Activated T-cell treated with anti-CD3 and anti-CD28 coated beads, Interleukin-2, amount 50 U/mL, for 4 hours (primary cell): Measurements from ENCODE around the gene EPC1. TPM values are rescaled to one million over a fixed set of nuclear protein-coding genes. Genes with fewer than 3 reads are reported as not detected.
"Not testable (repeated sequence)": the region's sequence is repeated elsewhere in the genome, so short reads cannot be mapped to it uniquely, and the experiment has no call there.

Experiments
- ATAC-seq, 2 donors: fragments of 200-7000 bp; cut with Tn5 transposase; one replicate each; pipeline ENCODE4 v1.10.0; 2021
- DNase-seq: peaks from one replicate; pipeline ENCODE4 v3.0.0-alpha.2; 2020
- H3K27me3 Mint-ChIP-seq: one replicate; pipeline ENCODE4 v1.8.0; 2021; ENCODE audit warnings: low read depth, mixed read lengths
- H3K36me3 Mint-ChIP-seq: one replicate; pipeline ENCODE4 v1.8.0; 2022; ENCODE audit warnings: mixed read lengths; ENCODE audit not compliant: insufficient read depth
- H3K4me1 Mint-ChIP-seq: one replicate; pipeline ENCODE4 v1.8.0; 2021; ENCODE audit warnings: low read depth, mixed read lengths
- H3K4me3 Mint-ChIP-seq: one replicate; pipeline ENCODE4 v1.8.0; 2021; ENCODE audit warnings: mild to moderate bottlenecking, moderate library complexity, mixed read lengths
- H3K9me3 Mint-ChIP-seq: one replicate; pipeline ENCODE4 v1.8.0; 2021; ENCODE audit warnings: mixed read lengths
- total RNA-seq, 3 donors: library from RNA; stranded (reverse); gene quantifications; one replicate each; pipeline ENCODE4 v1.2.1, GENCODE V29; 2021

EPC1 gene
- total RNA-seq, 3 donors from 2014 or later, result 44.9 to 53.5 (median 46.0) TPM

DNA sequence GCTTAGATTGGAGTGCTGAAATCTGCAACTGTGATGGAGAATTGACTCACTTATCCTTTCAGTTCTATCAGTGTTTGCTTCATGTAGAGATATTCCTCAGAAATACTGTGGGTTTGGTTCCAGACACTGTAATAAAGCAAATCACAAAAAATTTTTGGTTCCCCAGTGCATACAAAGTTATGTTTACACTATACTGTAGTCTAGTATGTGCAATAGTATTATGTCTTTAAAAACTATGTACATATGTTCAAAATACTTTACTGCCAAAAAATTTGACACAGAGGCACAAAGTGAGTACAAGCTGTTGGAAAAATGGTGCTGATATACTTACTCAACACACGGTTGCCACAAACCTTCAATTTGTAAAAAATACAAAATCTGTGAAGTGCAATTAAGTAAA, 112.5 kb downstream of the EPC1 start:
- Mint-ChIP-seq H3K4me3 (no peak overlapping the region), H3K4me1 (no peaks in the 10 kb centered on the region), H3K9me3 (no peaks in the 10 kb centered on the region), H3K36me3 (no peaks in the 10 kb centered on the region), H3K27me3 (no peaks in the 10 kb centered on the region)
- DNase-seq (no peak), ATAC-seq (no peak)

DNA sequence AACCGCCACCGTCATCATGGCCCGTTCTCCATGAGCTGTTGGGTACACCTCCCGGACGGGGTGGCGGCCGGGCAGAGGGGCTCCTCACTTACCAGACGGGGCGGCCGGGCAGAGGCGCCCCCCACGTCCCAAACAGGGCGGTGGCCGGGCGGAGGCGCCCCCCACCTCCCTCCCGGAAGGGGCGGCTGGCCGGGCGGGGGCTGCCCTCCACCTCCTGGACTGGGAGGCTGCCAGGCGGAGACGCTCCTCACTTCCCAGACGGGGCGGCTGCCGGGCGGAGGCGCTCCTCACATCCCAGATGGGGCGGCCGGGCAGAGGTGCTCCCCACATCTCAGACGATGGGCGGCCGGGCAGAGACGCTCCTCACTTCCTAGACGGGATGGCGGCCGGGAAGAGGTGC, 113.6 kb downstream of the EPC1 start:
- H3K36me3 Mint-ChIP-seq, H3K4me1 Mint-ChIP-seq, H3K9me3 Mint-ChIP-seq, H3K4me3 Mint-ChIP-seq, DNase-seq, ATAC-seq, H3K27me3 Mint-ChIP-seq: not testable (repeated sequence)

DNA sequence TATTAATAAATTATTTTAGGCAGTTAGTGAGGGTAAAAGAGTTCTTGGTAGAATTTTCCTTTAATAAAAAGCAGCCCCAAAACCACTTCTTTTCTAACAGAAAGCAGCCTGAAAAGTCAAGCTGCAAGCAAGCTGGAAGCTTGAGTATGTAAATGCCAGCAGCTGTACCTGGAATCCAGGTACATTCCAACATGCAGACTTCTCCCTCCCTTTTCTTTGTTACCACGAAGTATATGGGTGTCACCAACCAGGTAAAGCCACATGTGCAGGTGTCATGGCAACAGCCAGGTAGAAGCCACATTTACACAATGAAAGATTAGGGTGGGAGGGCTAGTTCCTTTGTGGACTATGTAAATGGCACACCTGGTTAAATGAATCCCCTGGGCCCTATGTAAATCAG, 114.6 kb downstream of the EPC1 start:
- no peak for DNase-seq
- H3K4me1 Mint-ChIP-seq, result no peaks in the 10 kb centered on the region
- no peaks in the 10 kb centered on the region for H3K27me3 Mint-ChIP-seq
- no peaks in the 10 kb centered on the region for H3K9me3 Mint-ChIP-seq
- no peak overlapping the region for H3K4me3 Mint-ChIP-seq
- H3K36me3 Mint-ChIP-seq, result no peaks in the 10 kb centered on the region
- ATAC-seq, result no peak

DNA sequence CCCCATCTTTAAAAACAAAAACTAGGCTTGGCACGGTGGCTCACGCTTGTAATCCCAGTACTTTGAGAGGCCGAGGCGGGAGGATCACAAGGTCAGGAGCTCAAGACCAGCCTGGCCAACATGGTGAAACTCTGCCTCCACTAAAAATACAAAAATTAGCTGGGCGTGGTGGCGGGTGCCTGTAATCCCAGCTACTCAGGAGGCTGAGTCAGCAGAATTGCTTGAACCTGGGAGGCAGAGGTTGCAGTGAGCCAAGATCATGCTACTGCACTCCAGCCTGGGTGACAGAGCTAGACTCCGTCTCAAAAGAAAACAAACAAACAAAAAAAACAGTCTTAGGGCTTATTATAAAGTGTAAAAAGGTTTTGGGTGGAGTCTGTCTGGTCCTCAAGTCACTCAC, 117.2 kb downstream of the EPC1 start:
- not testable (repeated sequence) for H3K4me3 Mint-ChIP-seq, H3K36me3 Mint-ChIP-seq, H3K9me3 Mint-ChIP-seq, ATAC-seq, H3K27me3 Mint-ChIP-seq, H3K4me1 Mint-ChIP-seq, DNase-seq

DNA sequence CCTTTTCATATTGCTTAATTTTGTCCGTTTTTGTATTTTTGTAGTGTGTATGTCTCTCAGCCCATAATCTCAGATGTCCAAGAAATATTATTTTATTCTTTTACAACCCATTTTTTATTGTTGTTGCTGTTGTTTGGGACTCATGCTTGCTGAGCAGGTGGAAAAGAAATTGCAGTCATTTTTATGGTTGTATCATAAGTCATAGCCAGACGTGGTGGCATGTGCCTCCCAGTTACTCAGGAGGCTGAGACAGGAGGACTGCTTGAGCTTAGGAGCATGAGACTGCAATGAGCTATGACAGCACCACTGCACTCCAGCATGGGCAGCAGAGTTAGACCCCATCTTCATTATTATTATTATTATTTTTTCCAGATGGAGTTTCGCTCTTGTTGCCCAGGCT, 117.8 kb downstream of the EPC1 start:
- H3K4me3 Mint-ChIP-seq, result no peak overlapping the region
- H3K27me3 Mint-ChIP-seq, result peaks cover under 1% of the 10 kb centered on the region
- H3K9me3 Mint-ChIP-seq, result no peaks in the 10 kb centered on the region
- ATAC-seq, result no peak
- H3K4me1 Mint-ChIP-seq, result no peaks in the 10 kb centered on the region
- no peaks in the 10 kb centered on the region for H3K36me3 Mint-ChIP-seq
- no peak for DNase-seq

DNA sequence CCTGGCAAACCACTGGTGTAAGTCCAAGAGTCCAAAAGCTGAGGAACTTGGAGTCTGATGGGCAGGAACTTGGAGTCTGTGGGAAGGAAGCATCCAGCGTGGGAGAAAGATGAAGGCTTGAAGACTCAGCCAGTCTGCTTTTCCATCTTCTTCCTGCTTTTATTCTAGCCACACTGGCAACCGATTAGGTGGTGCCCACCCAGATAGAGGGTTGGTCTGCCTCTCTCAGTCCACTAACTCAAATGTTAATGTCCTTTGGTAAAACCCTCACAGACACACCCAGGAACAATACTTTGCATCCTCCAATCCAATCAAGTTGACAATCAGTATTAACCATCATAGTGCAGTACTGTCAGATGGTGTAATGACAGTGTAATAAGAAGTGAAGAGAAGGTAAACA, 119.2 kb downstream of the EPC1 start:
- Mint-ChIP-seq H3K9me3 (peaks cover under 1% of the 10 kb centered on the region), H3K27me3 (peaks cover 2% of the 10 kb centered on the region), H3K36me3 (no peaks in the 10 kb centered on the region), H3K4me1 (no peaks in the 10 kb centered on the region), H3K4me3 (no peak overlapping the region)
- no peak for ATAC-seq
- no peak for DNase-seq

DNA sequence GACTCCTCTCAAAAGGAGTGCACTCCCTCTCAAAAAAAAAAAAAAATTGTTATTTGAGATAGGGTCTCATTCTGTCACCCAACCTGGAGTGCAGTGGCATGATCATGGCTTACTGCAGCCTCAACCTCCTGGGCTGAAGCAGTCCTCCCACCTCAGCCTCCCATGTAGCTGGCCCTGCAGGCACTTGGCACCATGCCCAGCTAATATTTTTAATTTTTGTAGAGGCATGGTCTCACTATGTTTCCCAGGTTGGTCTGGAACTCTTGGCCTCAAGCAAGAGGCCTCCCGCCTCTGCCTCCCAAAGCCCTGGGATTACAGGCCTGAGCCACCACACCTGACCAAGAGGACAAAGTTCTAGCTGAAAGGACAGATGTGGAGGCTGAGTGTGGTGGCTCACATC, 120.3 kb downstream of the EPC1 start:
- Mint-ChIP-seq H3K9me3 (peaks cover 6% of the 10 kb centered on the region), H3K36me3 (no peaks in the 10 kb centered on the region), H3K4me3 (no peak overlapping the region), H3K4me1 (no peaks in the 10 kb centered on the region), H3K27me3 (peaks cover 2% of the 10 kb centered on the region)
- no peak for DNase-seq
- no peak for ATAC-seq

DNA sequence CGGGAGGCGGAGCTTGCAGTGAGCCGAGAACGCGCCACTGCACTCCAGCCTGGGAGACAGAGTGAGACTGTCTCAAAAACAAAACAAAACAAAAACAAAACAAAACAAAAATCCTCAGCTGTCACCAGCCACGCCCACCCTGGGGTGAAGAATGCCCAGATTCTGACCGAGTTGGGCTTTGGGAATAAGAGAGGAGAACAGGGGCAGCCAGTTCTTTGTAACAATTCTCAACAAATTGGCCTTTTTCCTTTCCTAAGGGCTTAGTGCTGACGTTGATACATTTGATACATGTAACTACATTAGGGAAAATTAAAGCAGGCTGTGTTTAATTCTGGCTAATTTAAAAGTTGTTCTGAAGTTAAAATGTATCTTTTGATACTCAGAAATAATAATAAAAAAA, 121.0 kb downstream of the EPC1 start:
- Mint-ChIP-seq H3K27me3 (peaks cover 2% of the 10 kb centered on the region), H3K9me3 (peaks cover 6% of the 10 kb centered on the region), H3K36me3 (no peaks in the 10 kb centered on the region), H3K4me1 (no peaks in the 10 kb centered on the region), H3K4me3 (no peak overlapping the region)
- ATAC-seq (no peak), DNase-seq (no peak)

DNA sequence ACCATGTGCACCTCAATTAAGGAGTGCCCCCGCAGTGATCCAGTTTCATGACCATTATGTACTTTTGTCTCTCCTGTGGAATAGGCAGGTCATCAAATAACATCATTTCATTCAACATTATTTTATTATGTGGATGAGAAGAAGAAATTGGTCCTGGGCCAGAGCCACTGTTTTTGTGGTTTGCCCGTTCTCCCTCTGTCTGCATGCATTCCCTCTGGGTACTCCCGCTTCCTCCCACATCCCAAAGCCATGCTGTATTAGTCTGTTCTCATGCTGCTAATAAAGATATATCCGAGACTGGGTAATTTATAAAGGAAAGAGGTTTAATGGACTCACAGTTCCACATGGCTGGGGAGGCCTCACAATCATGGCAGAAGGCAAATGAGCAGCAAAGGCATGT, 124.6 kb downstream of the EPC1 start:
- H3K27me3 Mint-ChIP-seq, DNase-seq, H3K36me3 Mint-ChIP-seq, H3K4me1 Mint-ChIP-seq, ATAC-seq, H3K4me3 Mint-ChIP-seq: not testable (repeated sequence)
- H3K9me3 Mint-ChIP-seq, result peaks cover 22% of the 10 kb centered on the region

DNA sequence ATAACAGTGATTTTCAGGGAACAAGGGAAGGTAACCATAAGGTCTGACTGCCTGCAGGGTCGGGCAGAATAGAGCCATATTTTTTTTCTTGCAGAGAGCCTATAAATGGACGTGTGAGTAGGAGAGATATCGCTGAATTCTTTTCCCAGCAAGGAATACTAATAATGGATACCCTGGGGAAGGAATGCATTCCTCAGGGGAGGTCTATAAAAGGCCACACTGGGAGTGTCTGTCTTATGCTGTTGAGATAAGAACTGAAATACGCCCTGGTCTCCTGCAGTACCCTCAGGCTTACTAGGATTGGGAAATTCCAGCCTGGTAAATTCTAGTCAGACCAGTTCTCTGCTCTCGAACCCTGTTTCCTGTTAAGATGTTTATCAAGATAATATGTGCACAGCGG, 127.8 kb downstream of the EPC1 start:
- peaks cover 22% of the 10 kb centered on the region for H3K9me3 Mint-ChIP-seq
- ATAC-seq, H3K36me3 Mint-ChIP-seq: not testable (repeated sequence)

DNA sequence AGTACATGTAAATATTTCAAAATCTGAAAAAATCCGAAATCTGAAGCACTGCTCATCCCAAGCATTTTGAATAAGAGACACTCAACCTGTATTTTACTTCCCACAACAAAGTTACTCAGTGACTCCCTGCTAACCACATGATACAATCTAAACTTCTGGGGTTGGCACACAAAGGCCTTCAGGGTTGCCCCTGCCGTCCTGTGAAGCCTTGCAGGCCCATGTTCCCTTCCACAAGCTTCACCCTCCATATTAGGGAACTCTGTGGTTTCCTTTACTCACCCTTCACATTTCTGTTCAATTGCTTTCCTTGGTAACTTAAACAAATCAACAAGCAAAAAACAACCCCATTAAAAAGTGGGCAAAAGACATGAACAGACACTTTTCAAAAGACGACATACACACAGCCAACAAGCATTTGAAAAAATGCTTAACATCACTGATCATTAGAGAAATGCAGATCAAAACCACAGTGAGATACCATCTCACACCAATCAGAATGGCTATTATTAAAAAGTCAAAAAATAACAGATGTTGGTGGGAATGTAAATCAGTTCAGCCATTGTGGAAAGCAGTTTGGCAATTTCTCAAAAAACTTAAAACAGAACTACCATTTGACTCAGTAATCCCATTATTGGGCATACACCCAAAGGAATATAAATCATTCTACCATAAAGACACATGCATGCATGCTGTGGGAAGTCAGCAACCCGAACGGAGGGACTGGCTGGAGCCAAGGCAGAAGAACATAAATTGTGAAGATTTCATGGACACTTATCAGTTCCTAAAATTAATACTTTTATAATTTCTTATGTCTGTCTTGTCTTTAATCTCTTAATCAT, 128.5 kb downstream of the EPC1 start:
- H3K27me3 Mint-ChIP-seq, result peaks cover 13% of the 10 kb centered on the region
- not testable (repeated sequence) for DNase-seq, H3K4me3 Mint-ChIP-seq, H3K36me3 Mint-ChIP-seq, H3K4me1 Mint-ChIP-seq, ATAC-seq
- H3K9me3 Mint-ChIP-seq, result peaks cover 22% of the 10 kb centered on the region

More for the DNA sequence above, 127.8 kb downstream of the EPC1 start:
- H3K27me3 Mint-ChIP-seq, result peaks cover 10% of the 10 kb centered on the region
- not testable (repeated sequence) for DNase-seq, H3K4me1 Mint-ChIP-seq, H3K4me3 Mint-ChIP-seq

Other genes with a start within 250 kb of the EPC1 start
- gene CCDC7, start 99.0 kb upstream of the EPC1 start, total RNA-seq, result 1 to 10 TPM; 7.2 to 9.5 (median 8.8) TPM